Mucosa of stomach (tissue), 1 donor: ENCODE data around the gene NEAT1.

Experiments
- H3K27me3 ChIP-seq: one replicate; pipeline ENCODE4 v1.7.0; 2013; ENCODE audit warnings: mild to moderate bottlenecking, low read length; ENCODE audit not compliant: control insufficient read depth, insufficient read depth
- H3K36me3 ChIP-seq: one replicate; pipeline ENCODE4 v1.7.0; 2013; ENCODE audit warnings: low read length; ENCODE audit not compliant: control insufficient read depth, insufficient read depth
- H3K4me1 ChIP-seq: one replicate; pipeline ENCODE4 v1.7.0; 2013; ENCODE audit warnings: mild to moderate bottlenecking, low read length; ENCODE audit not compliant: control insufficient read depth, insufficient read depth
- H3K4me3 ChIP-seq: one replicate; pipeline ENCODE4 v1.7.0; 2013; ENCODE audit warnings: low read length
- H3K9ac ChIP-seq: one replicate; pipeline ENCODE4 v1.7.0; 2013; ENCODE audit warnings: mild to moderate bottlenecking, low read length, moderate library complexity
- H3K9me3 ChIP-seq: one replicate; pipeline ENCODE4 v1.7.0; 2013; ENCODE audit warnings: mild to moderate bottlenecking, low read length, moderate library complexity; ENCODE audit not compliant: control insufficient read depth
- donor health status: Pancreatic carcinoma.

The NEAT1 gene

DNA sequence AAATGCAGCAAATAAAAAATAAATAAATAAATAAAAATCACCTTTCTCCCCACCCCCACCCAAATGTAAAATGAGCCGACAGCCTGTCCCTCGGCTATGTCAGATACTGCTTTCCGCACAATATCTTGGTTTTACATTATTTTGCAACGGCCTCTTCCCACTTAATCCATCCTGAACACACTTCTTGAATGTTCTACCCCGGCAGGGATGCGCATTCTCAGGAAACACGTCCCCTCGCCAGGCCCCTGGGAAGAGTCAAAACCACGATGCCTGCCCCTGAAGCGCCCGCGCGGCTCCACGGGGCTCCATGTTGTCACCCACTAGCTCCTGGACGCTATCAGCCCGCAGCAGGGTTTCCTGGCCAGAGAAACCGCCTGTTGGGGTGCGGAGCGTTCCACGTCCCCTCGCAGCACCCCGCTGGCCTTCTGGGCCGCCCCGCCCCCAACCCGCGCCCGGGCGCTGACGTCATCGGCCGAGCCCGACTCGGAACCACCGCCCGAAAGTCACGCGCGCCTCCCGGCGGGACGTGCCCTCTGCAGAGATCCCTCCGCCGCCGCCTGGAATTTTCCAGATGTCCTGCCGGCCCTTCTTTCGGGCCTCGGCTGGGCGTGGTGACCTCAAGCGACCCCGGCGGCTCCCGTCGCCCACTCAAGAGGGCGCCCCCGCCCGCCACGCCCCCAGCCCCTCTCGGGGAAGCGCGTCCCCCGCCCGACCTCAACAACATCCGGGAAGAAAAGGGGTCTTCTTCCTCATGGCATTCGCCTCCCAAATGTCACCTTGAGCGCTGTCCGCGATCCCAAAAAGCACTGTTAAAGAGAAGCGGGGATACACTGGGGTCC lies 585 bp upstream of the NEAT1 start:
- Histone ChIP-seq H3K27me3 (no peaks in the 10 kb centered on the region), H3K4me1 (peaks cover 46% of the 10 kb centered on the region), H3K9ac (peak overlapping the region; percentile 100), H3K4me3 (peak overlapping the region; percentile 95), H3K36me3 (peaks cover 26% of the 10 kb centered on the region), H3K9me3 (no peaks in the 10 kb centered on the region)

DNA sequence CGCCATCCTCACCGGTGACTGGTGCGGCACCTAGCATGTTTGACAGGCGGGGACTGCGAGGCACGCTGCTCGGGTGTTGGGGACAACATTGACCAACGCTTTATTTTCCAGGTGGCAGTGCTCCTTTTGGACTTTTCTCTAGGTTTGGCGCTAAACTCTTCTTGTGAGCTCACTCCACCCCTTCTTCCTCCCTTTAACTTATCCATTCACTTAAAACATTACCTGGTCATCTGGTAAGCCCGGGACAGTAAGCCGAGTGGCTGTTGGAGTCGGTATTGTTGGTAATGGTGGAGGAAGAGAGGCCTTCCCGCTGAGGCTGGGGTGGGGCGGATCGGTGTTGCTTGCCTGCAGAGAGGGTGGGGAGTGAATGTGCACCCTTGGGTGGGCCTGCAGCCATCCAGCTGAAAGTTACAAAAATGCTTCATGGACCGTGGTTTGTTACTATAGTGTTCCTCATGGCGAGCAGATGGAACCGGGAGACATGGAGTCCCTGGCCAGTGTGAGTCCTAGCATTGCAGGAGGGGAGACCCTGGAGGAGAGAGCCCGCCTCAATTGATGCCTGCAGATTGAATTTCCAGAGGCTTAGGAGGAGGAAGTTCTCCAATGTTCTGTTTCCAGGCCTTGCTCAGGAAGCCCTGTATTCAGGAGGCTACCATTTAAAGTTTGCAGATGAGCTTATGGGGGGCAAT lies 1.1 kb downstream of the NEAT1 start:
- no peaks in the 10 kb centered on the region for H3K27me3 ChIP-seq
- peaks cover 46% of the 10 kb centered on the region for H3K4me1 ChIP-seq
- H3K4me3 ChIP-seq, result peak overlapping the region; percentile 95
- H3K9ac ChIP-seq, result peak overlapping the region; percentile 100
- peaks cover 26% of the 10 kb centered on the region for H3K36me3 ChIP-seq
- H3K9me3 ChIP-seq, result no peaks in the 10 kb centered on the region

DNA sequence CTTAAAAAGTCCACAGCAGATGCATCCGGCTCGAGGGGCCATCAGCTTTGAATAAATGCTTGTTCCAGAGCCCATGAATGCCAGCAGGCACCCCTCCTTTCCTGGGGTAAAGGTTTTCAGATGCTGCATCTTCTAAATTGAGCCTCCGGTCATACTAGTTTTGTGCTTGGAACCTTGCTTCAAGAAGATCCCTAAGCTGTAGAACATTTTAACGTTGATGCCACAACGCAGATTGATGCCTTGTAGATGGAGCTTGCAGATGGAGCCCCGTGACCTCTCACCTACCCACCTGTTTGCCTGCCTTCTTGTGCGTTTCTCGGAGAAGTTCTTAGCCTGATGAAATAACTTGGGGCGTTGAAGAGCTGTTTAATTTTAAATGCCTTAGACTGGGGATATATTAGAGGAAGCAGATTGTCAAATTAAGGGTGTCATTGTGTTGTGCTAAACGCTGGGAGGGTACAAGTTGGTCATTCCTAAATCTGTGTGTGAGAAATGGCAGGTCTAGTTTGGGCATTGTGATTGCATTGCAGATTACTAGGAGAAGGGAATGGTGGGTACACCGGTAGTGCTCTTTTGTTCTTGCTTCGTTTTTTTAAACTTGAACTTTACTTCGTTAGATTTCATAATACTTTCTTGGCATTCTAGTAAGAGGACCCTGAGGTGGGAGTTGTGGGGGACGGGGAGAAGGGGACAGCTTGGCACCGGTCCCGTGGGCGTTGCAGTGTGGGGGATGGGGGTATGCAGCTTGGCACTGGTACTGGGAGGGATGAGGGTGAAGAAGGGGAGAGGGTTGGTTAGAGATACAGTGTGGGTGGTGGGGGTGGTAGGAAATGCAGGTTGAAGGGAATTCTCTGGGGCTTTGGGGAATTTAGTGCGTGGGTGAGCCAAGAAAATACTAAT lies 1.9 kb downstream of the NEAT1 start:
- Histone ChIP-seq H3K4me3 (peak overlapping the region; percentile 95), H3K9me3 (no peaks in the 10 kb centered on the region), H3K4me1 (peaks cover 38% of the 10 kb centered on the region), H3K36me3 (peaks cover 26% of the 10 kb centered on the region), H3K9ac (peak overlapping the region; percentile 100), H3K27me3 (no peaks in the 10 kb centered on the region)

DNA sequence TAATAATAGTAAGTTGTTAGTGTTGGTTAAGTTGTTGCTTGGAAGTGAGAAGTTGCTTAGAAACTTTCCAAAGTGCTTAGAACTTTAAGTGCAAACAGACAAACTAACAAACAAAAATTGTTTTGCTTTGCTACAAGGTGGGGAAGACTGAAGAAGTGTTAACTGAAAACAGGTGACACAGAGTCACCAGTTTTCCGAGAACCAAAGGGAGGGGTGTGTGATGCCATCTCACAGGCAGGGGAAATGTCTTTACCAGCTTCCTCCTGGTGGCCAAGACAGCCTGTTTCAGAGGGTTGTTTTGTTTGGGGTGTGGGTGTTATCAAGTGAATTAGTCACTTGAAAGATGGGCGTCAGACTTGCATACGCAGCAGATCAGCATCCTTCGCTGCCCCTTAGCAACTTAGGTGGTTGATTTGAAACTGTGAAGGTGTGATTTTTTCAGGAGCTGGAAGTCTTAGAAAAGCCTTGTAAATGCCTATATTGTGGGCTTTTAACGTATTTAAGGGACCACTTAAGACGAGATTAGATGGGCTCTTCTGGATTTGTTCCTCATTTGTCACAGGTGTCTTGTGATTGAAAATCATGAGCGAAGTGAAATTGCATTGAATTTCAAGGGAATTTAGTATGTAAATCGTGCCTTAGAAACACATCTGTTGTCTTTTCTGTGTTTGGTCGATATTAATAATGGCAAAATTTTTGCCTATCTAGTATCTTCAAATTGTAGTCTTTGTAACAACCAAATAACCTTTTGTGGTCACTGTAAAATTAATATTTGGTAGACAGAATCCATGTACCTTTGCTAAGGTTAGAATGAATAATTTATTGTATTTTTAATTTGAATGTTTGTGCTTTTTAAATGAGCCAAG lies 2.7 kb downstream of the NEAT1 start:
- peaks cover 26% of the 10 kb centered on the region for H3K36me3 ChIP-seq
- peaks cover 36% of the 10 kb centered on the region for H3K4me1 ChIP-seq

DNA sequence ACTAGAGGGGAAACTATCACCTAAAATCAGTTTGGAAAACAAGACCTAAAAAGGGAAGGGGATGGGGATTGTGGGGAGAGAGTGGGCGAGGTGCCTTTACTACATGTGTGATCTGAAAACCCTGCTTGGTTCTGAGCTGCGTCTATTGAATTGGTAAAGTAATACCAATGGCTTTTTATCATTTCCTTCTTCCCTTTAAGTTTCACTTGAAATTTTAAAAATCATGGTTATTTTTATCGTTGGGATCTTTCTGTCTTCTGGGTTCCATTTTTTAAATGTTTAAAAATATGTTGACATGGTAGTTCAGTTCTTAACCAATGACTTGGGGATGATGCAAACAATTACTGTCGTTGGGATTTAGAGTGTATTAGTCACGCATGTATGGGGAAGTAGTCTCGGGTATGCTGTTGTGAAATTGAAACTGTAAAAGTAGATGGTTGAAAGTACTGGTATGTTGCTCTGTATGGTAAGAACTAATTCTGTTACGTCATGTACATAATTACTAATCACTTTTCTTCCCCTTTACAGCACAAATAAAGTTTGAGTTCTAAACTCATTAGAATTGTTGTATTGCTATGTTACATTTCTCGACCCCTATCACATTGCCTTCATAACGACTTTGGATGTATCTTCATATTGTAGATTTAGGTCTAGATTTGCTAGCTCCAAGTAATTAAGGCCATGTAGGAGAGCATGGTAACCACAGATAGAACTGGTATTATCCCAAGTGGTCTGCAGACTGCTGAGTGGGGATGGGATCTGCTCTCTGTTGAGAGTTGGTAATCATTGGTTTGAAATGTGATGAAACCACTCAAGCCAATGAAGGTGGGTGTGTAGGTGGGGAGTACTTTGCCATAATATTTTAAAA lies 3.6 kb downstream of the NEAT1 start:
- Histone ChIP-seq H3K4me3 (peak overlapping the region; percentile 95), H3K9ac (peak overlapping the region; percentile 100), H3K27me3 (no peaks in the 10 kb centered on the region), H3K36me3 (peaks cover 26% of the 10 kb centered on the region), H3K9me3 (no peaks in the 10 kb centered on the region), H3K4me1 (peaks cover 31% of the 10 kb centered on the region)

More for the DNA sequence above, 2.7 kb downstream of the NEAT1 start:
- peak overlapping the region; percentile 95 for H3K4me3 ChIP-seq
- H3K9me3 ChIP-seq, result no peaks in the 10 kb centered on the region
- peak overlapping the region; percentile 100 for H3K9ac ChIP-seq
- no peaks in the 10 kb centered on the region for H3K27me3 ChIP-seq

DNA sequence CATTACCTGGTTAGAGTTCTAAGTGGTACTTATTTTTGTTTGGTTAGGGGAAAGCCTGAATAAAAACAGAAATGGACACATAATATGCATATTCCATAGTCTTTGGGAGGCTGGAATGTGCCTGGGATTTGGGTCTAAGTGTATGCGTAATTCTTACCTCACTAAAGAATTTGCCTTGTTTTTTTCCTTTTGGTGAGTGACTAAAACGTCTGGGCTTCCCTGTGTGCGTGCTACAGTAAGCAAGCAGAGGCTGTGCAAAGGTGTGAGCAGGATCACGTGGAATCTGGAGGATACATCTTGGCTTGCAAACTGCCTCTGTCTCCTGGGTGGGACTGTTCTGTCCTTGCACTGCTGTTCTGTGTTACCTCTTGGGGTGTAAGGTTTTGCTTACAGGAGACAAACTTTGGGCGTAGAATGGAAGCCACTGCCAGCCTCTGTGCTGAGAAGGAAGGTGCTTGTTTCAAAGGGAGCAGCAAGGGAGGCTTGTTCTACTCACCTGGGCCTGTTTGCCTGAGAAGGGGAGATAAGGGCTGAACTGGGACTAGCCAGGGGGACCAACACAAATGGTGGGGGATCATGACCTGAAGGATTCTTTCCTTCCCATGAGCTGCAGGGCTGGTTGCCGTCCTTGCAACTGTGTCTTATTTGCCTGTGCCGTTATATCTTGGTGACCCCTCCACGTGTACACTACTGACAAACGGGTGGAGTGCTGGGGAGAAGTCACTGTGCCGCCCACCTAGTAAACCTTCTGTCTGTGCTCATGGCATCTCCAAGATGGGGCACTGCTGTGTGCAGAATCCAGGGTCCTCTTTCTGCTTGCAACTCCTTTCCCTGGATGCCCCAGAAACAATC lies 4.5 kb downstream of the NEAT1 start:
- Histone ChIP-seq H3K9me3 (no peaks in the 10 kb centered on the region), H3K9ac (peak overlapping the region; percentile 100), H3K36me3 (peaks cover 26% of the 10 kb centered on the region), H3K4me1 (peaks cover 27% of the 10 kb centered on the region), H3K4me3 (peak overlapping the region; percentile 95), H3K27me3 (no peaks in the 10 kb centered on the region)

DNA sequence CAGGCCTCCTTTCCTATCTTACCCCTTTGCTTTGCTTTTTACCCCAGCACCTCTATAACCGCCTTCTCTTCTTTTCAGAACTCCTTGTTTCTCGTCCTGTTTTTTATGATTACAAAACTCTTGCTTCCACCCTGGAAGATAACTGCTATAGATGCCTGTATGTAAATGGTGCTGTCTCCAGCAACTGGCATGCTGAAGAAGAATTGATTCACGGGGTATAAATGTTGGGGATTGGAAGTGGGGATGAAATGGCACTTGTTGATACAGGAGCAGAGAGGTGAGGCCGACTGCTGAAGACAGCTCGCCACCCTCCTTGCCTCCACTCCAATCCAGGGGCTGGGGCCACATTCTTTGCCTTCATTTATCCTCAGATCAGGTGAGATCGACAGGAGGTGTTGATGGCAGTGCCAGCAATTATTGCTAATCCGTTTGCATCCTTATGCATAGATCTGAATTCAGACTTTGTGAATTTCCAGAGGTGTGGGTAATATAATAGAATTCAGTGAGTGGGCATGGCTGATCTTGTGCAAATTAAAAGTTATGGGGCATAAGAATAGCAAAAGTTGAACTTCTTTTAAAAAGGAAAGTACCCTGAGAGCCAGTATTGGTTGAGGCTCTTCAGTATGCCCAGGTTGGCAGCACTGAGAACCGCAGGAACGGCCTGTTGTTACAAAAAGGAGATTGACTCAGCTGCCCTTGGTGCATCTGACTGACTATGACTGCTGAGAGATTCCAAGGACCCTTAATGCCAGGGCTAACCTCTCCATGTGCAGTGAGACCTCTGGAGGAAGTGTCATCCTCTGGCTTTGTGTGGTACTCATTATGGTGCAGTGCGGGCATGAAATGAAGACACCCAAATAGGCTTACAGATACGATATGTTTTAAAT lies 5.3 kb downstream of the NEAT1 start:
- Histone ChIP-seq H3K9ac (peak overlapping the region; percentile 100), H3K9me3 (no peaks in the 10 kb centered on the region), H3K36me3 (peaks cover 26% of the 10 kb centered on the region), H3K27me3 (no peaks in the 10 kb centered on the region), H3K4me3 (peak overlapping the region; percentile 95), H3K4me1 (peaks cover 27% of the 10 kb centered on the region)

DNA sequence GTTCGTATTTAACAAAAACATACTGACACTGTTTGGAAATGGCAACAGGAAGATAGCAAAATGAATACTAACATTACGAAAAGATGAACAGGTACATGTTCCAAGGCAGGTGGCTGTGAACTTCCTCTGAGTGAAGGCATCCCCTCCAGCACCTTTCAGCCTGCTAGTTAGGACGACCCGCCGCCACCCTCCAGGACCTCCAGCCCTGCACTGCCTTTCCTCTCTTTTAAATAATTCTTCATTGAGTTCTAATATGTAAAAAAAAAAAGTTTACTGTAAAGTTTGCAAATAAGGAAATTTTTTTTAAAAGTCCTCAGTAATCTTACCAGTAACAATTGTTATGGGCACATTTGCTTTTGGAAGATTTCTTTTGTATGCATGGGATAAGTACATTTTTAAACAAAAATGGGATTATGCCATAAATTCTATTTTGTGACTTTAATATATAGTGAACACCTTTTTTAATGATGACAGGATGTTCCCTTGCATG lies 6.0 kb downstream of the NEAT1 start:
- Histone ChIP-seq H3K4me3 (no peak overlapping the region), H3K4me1 (peaks cover 27% of the 10 kb centered on the region), H3K36me3 (peaks cover 20% of the 10 kb centered on the region), H3K9ac (peak overlapping the region; percentile 100), H3K27me3 (no peaks in the 10 kb centered on the region), H3K9me3 (no peaks in the 10 kb centered on the region)

DNA sequence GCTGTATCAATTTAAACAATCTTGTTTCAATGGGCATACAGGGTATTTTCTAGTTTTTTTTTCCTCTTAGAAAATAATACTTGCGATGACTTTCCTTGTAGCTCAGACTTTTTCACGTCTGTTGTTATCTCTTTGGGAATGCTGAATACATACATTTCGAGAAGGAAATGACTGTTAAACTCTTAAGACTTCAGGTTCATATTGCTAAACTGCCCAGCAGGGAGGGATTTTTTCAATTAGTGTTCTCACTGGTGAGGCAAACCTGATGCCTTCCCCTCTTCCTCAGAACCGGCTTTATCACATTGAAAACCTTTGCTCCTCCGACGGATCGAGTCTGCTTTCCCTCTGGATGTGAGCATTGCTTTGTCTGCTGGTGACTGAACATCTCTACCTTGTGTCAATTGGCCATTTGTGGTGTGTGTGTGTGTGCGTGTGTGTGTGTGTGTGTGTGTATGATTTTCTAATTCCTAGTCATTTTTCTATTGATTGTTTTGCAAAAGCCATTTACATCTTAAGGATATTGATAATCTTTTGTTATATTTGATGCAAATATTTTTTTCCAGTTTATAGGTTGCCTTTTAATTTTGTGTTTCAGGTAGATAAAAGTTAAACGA lies 6.6 kb downstream of the NEAT1 start:
- Histone ChIP-seq H3K36me3 (peaks cover 14% of the 10 kb centered on the region), H3K4me1 (peaks cover 27% of the 10 kb centered on the region), H3K27me3 (no peaks in the 10 kb centered on the region), H3K9ac (peak overlapping the region; percentile 46), H3K9me3 (no peaks in the 10 kb centered on the region), H3K4me3 (no peak overlapping the region)
